IPS DF 4.7 (cell line): ENCODE results near the gene ATP8A2.
"Not testable (repeated sequence)": the region's sequence is repeated elsewhere in the genome, so short reads cannot be mapped to it uniquely, and the experiment has no call there.

Source experiments
- DNase-seq: peaks from one replicate; pipeline ENCODE4 v3.0.0-alpha.2; 2013; ENCODE audit warnings: low spot score; ENCODE audit errors: extremely low read depth

ATP8A2 gene

DNA sequence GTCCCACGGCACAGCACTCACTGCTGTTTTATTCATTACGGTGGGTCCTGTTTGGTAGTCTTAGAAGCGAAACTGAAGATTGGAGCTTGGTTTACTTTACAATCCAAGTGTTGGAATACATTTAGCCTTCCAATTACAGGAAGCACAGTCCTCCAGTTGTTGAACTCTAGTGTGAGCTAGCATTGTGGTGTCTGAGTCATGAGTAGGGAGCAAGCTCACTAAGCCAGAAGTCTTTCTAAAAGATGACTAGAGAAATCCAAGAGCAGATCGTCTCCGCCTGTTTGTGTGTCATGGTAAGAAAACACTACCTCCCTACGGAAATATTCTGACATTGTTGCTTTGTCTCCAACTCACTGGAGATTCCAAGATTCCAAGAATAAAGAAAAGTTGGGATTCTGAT lies 690.2 kb downstream of the ATP8A2 start:
- no peak for DNase-seq

- no peak for DNase-seq
These were observed 691.2 kb downstream of the ATP8A2 start for GRCh38 chr13:26062853-26063444.

DNA sequence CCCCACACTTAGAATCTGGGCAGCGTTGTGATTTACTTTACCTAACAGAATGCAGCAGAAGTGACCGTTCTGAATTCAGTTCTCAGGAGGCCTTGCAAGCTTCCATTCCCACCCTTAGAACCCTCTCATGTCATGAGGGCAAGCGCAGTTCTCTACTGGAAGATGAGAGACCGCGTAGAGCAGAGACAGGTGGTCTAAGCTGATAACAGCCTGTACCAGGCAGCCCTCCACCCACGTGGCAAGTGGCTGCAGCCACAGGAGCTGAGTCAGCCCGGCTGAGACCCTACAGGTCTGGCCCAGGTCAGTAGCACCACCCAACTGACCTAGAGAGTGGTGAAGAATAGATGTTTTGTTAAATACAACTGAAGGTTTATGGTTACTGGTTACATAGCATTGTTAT lies 694.7 kb downstream of the ATP8A2 start:
- not testable (repeated sequence) for DNase-seq

- no peak for DNase-seq
These were observed 695.8 kb downstream of the ATP8A2 start for GRCh38 chr13:26067601-26068000.

DNA sequence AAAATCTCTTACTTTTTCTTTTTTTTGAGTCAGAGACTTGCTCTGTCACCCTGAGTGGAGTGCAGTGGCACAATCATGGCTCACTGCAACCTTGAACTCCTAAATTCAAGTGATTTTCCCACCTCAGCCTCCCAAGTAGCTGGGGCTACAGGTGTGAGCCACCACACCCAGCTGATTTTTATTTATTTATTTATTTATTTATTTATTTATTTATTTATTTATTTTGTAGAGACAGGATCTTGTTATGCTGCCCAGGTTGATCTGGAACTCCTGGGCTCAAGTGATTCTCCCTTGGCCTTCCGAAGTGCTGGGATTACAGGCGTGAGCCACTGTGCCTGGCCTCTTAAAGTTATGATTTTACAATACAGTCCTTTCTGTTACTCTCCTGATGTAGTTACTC lies 696.6 kb downstream of the ATP8A2 start:
- DNase-seq, result not testable (repeated sequence)

DNA sequence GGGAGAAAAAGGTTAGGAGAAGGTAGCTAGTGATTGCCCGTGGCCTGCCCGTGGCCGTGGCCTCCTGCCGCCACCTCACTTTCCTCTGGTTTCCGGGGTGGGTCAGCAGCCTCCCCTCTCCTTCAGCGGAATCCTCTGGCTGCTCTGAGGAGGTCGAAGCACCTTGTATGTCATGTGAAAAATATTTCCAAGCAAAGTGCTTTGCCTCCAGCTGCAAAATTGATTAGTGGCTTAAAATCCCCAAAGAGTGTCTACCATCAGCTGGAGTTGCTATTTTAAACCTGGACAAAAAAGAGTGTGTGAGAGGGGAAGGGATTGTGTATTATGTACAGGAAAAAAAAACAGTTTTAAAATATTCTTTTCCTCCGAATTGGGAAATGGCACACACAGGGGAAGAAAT lies 697.9 kb downstream of the ATP8A2 start:
- not testable (repeated sequence) for DNase-seq

GRCh38 chr13:26071691-26072090 lies 699.9 kb downstream of the ATP8A2 start:
- no peak for DNase-seq

- DNase-seq, result not testable (repeated sequence)
These were observed 700.6 kb downstream of the ATP8A2 start for GRCh38 chr13:26072335-26072734.

- no peak for DNase-seq
These were observed 702.9 kb downstream of the ATP8A2 start for GRCh38 chr13:26074706-26075105.
